ENCODE data around the gene PTPRS. TPM values are rescaled to one million over a fixed set of nuclear protein-coding genes. Genes with fewer than 3 reads are reported as not detected.
A peak's percentile ranks its signal among the peaks of the same experiment; 100 is the strongest.

The PTPRS gene
- total and polyA plus RNA-seq, 9 of the 15 experiments (the other 6 are each of a cell fraction or from before 2014, with no cell fraction given) = 1.1 to 49.4 (median 14.1) TPM

DNA sequence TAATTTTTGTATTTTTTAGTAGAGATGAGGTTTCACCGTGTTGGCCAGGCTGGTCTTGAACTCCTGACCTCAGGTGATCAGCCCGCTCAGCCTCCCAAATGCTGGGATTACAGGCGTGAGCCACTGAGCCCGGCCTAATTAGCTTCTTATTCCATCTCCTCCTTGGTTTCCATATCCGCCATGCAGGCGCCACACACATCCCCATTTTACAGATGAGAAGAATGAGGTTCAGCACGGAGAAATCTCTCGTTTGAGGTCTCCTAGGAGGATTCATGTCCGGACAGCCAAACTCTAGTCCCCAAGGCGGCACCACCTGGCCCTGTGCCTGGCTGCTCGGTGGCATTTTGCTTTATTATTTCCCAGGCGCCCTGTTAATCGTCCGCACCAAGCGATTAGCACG, 46.2 kb upstream of the PTPRS start:
- intact Hi-C loops (cut with micrococcal nuclease) = no loop called here
- in situ Hi-C loops (cut with MboI) = no loop called here
- ATAC-seq = no peak
- FAIRE-seq = no peak
- no peak overlapping the region for H3K9ac ChIP-seq (ENCODE audit: insufficient read depth in 1 of 2, low read depth in 2 of 2, low read length in 2 of 2)
- H3K4me2 ChIP-seq (ENCODE audit: insufficient read depth, low read length) = no peak overlapping the region
- BruUV-seq (replicated peaks) = no TSS peak
- ChIA-PET POLR2A (no interaction called here), CTCF (ENCODE audit: low intra/inter-chr PET ratio) (interaction anchor here (0.6 kb wide), 1 partner anchor 631 kb away, joined by 3 read pairs; no protein-coding TSS in a partner anchor)
- H3K4me3 ChIP-seq = no peak overlapping the region
- H3K4me1 ChIP-seq (replicated peaks in 1 of 2; ENCODE audit: control insufficient read depth in 2 of 2, insufficient read depth in 2 of 2, low read length in 2 of 2) = no peaks in the 10 kb centered on the region; a peak in 1 of 5 replicates
- 6% methylated on average over 16 of the region's 16 CpGs for WGBS (ENCODE audit: insufficient coverage, low coverage, missing lambda C conversion rate)
- H3K27ac ChIP-seq (ENCODE audit: extremely low read depth, low read depth, low read length) = no peak overlapping the region
- no peak for DNase-seq (ENCODE audit: extremely low read depth in 1 of 4, low spot score in 3 of 4)
- H3K36me3 ChIP-seq (ENCODE audit: control insufficient read depth, insufficient read depth, low read length) = no peaks in the 10 kb centered on the region
- H4K20me1 ChIP-seq (replicated peaks; ENCODE audit: control insufficient read depth, insufficient read depth, low read length) = no peaks in the 10 kb centered on the region
- no peak overlapping the region for H2AFZ ChIP-seq (ENCODE audit: low read depth, low read length)
- peaks cover 2% of the 10 kb centered on the region; the same call in 1 of the 2 replicates for H3K9me3 ChIP-seq (replicated peaks; ENCODE audit: control insufficient read depth, insufficient read depth, low read depth, low read length)
- H3K27me3 ChIP-seq (ENCODE audit: control insufficient read depth in 2 of 2, insufficient read depth in 2 of 2, low read length in 2 of 2) = peaks cover 4 to 7% of the 10 kb centered on the region in 2 experiments; a peak in 1 of 5 replicates
- H3K9me1 ChIP-seq (ENCODE audit: control insufficient read depth, insufficient read depth, low read length) = no peaks in the 10 kb centered on the region
- no peaks in the 10 kb centered on the region for H3K79me2 ChIP-seq (ENCODE audit: control insufficient read depth, insufficient read depth, low read length)
- TF ChIP-seq STAT6 (CRISPR knock-in tag; IDR thresholded peaks at IDR 0.05) (no peak), ZNF398 (CRISPR knock-in tag; IDR thresholded peaks at IDR 0.05) (no peak), HMG20A (CRISPR knock-in tag; conservative IDR thresholded peaks at IDR 0.05) (no peak), NUFIP1 (IDR thresholded peaks at IDR 0.05; ENCODE audit: partially characterized antibody) (no peak), POLR2H (tag; IDR thresholded peaks at IDR 0.05; ENCODE audit: low read depth) (no peak), BCOR (IDR thresholded peaks at IDR 0.05) (peak; percentile 62; the same call in 1 of the 2 replicates), NFRKB (IDR thresholded peaks at IDR 0.05; ENCODE audit: low read depth) (no peak), TBP (optimal IDR thresholded peaks at IDR 0.05; ENCODE audit: low read depth, low read length) (no peak), MTA3 (IDR thresholded peaks at IDR 0.05; ENCODE audit: borderline replicate concordance) (no peak), IRF9 (tag; IDR thresholded peaks at IDR 0.05) (no peak), RBM25 (IDR thresholded peaks at IDR 0.05; ENCODE audit: low read depth, low read length, severe bottlenecking) (peak; percentile 51), SMAD1 (IDR thresholded peaks at IDR 0.05; ENCODE audit: low read depth, low read length, partially characterized antibody) (no peak)
- TF ChIP-seq, protein P1, sequence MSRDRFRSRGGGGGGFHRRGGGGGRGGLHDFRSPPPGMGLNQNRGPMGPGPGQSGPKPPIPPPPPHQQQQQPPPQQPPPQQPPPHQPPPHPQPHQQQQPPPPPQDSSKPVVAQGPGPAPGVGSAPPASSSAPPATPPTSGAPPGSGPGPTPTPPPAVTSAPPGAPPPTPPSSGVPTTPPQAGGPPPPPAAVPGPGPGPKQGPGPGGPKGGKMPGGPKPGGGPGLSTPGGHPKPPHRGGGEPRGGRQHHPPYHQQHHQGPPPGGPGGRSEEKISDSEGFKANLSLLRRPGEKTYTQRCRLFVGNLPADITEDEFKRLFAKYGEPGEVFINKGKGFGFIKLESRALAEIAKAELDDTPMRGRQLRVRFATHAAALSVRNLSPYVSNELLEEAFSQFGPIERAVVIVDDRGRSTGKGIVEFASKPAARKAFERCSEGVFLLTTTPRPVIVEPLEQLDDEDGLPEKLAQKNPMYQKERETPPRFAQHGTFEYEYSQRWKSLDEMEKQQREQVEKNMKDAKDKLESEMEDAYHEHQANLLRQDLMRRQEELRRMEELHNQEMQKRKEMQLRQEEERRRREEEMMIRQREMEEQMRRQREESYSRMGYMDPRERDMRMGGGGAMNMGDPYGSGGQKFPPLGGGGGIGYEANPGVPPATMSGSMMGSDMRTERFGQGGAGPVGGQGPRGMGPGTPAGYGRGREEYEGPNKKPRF (IDR thresholded peaks at IDR 0.05; ENCODE audit: low read depth, low read length) = no peak
- TF ChIP-seq, protein P2, sequence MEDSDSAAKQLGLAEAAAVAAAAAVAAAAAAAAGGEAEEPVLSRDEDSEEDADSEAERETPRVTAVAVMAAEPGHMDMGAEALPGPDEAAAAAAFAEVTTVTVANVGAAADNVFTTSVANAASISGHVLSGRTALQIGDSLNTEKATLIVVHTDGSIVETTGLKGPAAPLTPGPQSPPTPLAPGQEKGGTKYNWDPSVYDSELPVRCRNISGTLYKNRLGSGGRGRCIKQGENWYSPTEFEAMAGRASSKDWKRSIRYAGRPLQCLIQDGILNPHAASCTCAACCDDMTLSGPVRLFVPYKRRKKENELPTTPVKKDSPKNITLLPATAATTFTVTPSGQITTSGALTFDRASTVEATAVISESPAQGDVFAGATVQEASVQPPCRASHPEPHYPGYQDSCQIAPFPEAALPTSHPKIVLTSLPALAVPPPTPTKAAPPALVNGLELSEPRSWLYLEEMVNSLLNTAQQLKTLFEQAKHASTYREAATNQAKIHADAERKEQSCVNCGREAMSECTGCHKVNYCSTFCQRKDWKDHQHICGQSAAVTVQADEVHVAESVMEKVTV (CRISPR knock-in tag; IDR thresholded peaks at IDR 0.05) = no peak

Data from K562 (cell line).